Lower leg skin (tissue), 3 donors: ENCODE results near the gene TENM4.

Experiments
- POLR2A ChIP-seq, 2 donors: fragments of 450-650 bp; IDR thresholded peaks; one replicate each; pipeline ENCODE4 v1.6.1; 2016 to 2017; ENCODE audit warnings: antibody characterized with exemption in 2 of 2, mild to moderate bottlenecking in 1 of 2, moderate library complexity in 1 of 2
- TF ChIP-seq, protein P1 (sequence below), 3 donors: fragments of 450-650 bp; IDR thresholded peaks; one replicate each; pipeline ENCODE4 v1.5.1; 2016; ENCODE audit warnings: antibody characterized with exemption in 3 of 3, mild to moderate bottlenecking in 3 of 3, moderate library complexity in 2 of 3

DNA sequence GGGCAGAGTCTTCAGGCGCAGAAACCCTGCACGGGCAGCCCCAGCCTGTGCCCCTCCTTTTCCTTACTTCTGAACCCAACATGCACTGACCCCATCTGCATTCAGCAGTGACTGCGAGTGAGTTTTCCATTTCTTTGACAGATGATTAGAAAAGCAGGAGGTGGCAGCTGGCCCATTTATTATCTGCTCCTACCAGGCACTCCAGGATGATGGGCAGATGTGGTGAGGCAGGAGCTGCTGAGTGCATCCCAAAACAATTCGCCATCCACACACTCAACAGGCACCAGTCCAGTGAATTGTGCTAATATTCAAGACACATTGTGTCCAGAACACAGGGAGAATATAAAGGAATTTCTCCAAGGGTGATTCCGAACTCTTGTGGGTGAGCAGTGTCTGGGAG is 208.5 kb downstream of the TENM4 start:
- TF ChIP-seq, protein P1, sequence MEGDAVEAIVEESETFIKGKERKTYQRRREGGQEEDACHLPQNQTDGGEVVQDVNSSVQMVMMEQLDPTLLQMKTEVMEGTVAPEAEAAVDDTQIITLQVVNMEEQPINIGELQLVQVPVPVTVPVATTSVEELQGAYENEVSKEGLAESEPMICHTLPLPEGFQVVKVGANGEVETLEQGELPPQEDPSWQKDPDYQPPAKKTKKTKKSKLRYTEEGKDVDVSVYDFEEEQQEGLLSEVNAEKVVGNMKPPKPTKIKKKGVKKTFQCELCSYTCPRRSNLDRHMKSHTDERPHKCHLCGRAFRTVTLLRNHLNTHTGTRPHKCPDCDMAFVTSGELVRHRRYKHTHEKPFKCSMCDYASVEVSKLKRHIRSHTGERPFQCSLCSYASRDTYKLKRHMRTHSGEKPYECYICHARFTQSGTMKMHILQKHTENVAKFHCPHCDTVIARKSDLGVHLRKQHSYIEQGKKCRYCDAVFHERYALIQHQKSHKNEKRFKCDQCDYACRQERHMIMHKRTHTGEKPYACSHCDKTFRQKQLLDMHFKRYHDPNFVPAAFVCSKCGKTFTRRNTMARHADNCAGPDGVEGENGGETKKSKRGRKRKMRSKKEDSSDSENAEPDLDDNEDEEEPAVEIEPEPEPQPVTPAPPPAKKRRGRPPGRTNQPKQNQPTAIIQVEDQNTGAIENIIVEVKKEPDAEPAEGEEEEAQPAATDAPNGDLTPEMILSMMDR (IDR thresholded peaks at IDR 0.05), result no peak
- no peak for TF ChIP-seq POLR2A (IDR thresholded peaks at IDR 0.05)
